ENCODE measurements around the gene TRAPPC6A. TPM values are rescaled to one million over a fixed set of nuclear protein-coding genes. Genes with fewer than 3 reads are reported as not detected.

Gene TRAPPC6A
- total RNA-seq, 1 donor from 2014 or later = 28.7 TPM

DNA sequence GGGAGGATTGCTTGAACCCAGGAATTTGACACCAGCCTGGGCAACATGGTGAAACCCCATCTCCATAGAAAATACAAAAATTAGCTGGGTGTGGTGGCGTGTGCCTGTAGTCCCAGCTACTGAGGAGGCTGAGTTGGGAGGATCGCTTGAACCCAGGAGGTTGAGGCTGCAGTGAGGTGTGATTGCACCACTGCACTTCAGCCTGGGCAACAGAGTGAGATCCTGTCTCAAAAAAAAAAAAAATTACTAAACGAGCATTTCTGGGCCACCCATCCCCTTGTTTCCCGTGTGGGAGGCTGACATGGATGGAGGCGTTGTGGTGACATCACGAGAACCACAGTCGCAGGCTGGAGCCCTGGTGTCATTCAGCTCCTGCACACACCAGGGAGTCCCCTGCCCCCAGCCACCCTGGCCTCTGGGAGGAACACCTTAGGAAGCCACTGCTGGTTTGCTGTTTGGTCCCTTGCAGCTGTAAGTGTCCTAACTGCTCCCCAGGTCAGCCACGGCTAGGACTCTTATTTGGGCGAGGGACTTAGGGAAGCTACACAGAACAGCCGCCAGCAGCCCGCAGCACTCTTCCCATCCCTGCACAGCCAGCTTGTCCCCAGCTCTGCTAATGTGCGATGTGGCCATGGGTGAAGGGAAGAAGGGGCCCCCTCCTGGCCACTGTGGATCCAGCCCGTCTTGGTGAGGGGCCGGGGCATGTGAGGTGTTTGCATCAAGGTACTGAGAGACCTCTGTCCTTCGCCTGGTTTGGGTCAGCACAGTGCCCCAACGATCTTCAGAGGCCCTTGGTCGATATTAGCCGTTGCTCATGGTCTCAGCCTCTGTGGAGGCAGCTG is 30.0 kb downstream of the TRAPPC6A start:
- Histone ChIP-seq H3K27ac (no peak overlapping the region), H3K27me3 (no peaks in the 10 kb centered on the region), H3K9me3 (no peaks in the 10 kb centered on the region), H3K36me3 (peaks cover 0 to 9% of the 10 kb centered on the region in 2 donors), H3K4me1 (peaks cover 18% of the 10 kb centered on the region), H3K4me3 (no peak overlapping the region)
- intact Hi-C loops (cut with DNase I) = no loop called here
- no peak for DNase-seq (ENCODE audit: extremely low spot score in 2 of 2)
- TF ChIP-seq POLR2AphosphoS5 (IDR thresholded peaks at IDR 0.05; ENCODE audit: insufficient read depth in 1 of 2, low read depth in 1 of 2) = no peak
- TF ChIP-seq, protein P1, sequence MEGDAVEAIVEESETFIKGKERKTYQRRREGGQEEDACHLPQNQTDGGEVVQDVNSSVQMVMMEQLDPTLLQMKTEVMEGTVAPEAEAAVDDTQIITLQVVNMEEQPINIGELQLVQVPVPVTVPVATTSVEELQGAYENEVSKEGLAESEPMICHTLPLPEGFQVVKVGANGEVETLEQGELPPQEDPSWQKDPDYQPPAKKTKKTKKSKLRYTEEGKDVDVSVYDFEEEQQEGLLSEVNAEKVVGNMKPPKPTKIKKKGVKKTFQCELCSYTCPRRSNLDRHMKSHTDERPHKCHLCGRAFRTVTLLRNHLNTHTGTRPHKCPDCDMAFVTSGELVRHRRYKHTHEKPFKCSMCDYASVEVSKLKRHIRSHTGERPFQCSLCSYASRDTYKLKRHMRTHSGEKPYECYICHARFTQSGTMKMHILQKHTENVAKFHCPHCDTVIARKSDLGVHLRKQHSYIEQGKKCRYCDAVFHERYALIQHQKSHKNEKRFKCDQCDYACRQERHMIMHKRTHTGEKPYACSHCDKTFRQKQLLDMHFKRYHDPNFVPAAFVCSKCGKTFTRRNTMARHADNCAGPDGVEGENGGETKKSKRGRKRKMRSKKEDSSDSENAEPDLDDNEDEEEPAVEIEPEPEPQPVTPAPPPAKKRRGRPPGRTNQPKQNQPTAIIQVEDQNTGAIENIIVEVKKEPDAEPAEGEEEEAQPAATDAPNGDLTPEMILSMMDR (IDR thresholded peaks at IDR 0.05) = no peak
- no peak for TF ChIP-seq POLR2A (IDR thresholded peaks at IDR 0.05)

DNA sequence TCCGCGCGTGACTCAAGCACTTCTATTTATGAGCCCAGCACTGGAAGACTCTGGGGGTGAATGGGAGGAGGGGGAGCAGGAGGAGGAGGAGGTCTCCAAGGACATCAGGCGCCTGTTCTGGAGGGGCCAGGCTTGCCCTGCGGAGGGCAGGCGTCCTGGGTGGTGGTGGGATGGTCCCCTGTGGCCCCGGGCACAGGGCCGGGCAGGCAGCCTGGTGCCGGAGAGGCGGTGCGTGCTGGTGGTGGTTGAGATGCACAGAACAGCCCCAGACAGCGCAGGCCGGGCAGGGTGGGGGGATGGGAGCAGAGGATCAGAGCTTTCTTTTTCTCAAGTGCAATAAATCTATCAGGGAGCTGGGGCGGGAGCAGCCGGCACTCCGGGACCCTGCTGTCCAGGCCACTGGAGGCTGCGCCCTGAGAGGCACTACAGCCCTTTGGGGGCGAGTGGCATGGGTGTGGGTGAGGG is 31.3 kb downstream of the TRAPPC6A start:
- H3K36me3 ChIP-seq = peaks cover 0 to 20% of the 10 kb centered on the region in 2 donors
- intact Hi-C loops (cut with DNase I) = no loop called here
- H3K4me1 ChIP-seq = peaks cover 6% of the 10 kb centered on the region
- H3K4me3 ChIP-seq = no peak overlapping the region
- no peak for DNase-seq (ENCODE audit: extremely low spot score in 2 of 2)
- no peaks in the 10 kb centered on the region for H3K9me3 ChIP-seq
- no peaks in the 10 kb centered on the region for H3K27me3 ChIP-seq
- H3K27ac ChIP-seq = no peak overlapping the region
- peak in 1 of 2 donors; percentile 2 for TF ChIP-seq POLR2AphosphoS5 (IDR thresholded peaks at IDR 0.05; ENCODE audit: insufficient read depth in 1 of 2, low read depth in 1 of 2)
- no peak for TF ChIP-seq POLR2A (IDR thresholded peaks at IDR 0.05)

DNA sequence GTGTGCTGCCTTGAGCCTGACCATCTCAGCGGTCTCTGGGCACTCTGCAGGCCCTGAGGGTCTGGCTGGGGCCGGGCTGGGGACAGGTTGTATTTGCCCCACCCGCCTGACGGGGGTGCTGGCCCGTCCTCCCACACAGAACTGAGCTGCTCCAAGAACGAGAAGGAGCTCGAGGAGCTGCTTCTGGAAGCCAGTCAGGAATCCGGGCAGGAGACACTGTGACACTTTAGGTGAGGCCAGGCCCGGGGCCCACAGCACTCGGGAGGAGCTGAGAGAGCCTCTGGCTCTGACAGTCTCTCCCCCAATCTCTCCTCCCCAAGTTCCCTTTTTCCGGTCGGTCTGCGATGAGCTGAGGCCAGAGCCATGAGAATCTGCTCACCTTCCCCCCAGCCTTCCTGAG is 31.8 kb downstream of the TRAPPC6A start:
- H3K27ac ChIP-seq = no peak overlapping the region
- intact Hi-C loops (cut with DNase I) = no loop called here
- H3K9me3 ChIP-seq = no peaks in the 10 kb centered on the region
- TF ChIP-seq POLR2A (IDR thresholded peaks at IDR 0.05) (no peak), POLR2AphosphoS5 (IDR thresholded peaks at IDR 0.05; ENCODE audit: insufficient read depth in 1 of 2, low read depth in 1 of 2) (no peak)
- TF ChIP-seq, protein P1 (IDR thresholded peaks at IDR 0.05) = no peak
- H3K36me3 ChIP-seq = peaks cover 0 to 20% of the 10 kb centered on the region in 2 donors
- H3K27me3 ChIP-seq = no peaks in the 10 kb centered on the region
- peaks cover under 1% of the 10 kb centered on the region for H3K4me1 ChIP-seq
- H3K4me3 ChIP-seq = no peak overlapping the region
- no peak for DNase-seq (ENCODE audit: extremely low spot score in 2 of 2)

DNA sequence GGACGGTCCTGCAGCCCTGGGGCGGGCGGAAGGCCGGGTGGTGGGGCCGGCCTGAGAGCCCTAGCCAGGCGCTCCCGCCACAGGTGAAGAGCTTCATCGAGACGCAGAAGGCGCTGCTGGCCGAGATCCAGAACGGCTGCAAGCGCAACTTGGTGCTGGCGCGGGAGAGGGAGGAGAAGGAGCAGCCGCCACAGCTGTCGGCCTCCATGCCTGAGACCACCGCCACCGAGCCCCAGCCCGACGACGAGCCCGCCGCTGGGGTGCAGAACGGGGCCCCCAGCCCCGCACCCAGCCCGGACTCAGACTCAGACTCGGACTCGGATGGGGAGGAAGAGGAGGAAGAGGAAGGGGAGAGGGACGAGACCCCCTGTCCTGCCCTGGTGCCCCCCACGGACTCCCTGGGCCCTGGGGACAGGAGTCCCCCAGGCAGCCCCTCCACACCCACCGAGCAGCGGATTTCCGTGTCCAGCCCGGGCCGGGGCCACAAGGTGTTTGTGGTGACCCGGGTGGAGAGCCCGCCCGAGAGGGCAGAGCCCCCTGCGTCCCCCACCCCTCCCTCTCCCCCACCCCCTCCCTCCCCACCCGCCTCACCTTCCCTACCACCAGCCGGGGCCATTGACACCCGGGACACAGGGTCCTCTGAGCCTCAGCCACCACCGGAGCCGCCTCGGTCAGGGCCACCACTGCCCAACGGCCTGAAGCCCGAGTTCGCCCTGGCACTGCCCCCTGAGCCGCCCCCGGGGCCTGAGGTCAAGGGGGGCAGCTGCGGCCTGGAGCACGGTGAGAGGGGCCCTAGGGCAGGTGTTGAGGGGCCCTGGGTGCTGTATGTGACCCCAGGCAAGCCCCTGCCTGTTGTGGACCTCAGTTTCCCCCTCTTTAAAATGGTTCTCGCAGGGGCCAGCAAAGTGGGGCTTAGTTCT is 32.5 kb downstream of the TRAPPC6A start:
- H3K27ac ChIP-seq = no peak overlapping the region
- TF ChIP-seq POLR2AphosphoS5 (IDR thresholded peaks at IDR 0.05; ENCODE audit: insufficient read depth in 1 of 2, low read depth in 1 of 2) (no peak), POLR2A (IDR thresholded peaks at IDR 0.05) (no peak)
- TF ChIP-seq, protein P1 (IDR thresholded peaks at IDR 0.05) = no peak
- DNase-seq (ENCODE audit: extremely low spot score in 2 of 2) = no peak
- H3K36me3 ChIP-seq = peaks cover 0 to 20% of the 10 kb centered on the region in 2 donors
- H3K4me1 ChIP-seq = no peaks in the 10 kb centered on the region
- no peaks in the 10 kb centered on the region for H3K27me3 ChIP-seq
- intact Hi-C loops (cut with DNase I) = no loop called here
- H3K4me3 ChIP-seq = no peak overlapping the region
- no peaks in the 10 kb centered on the region for H3K9me3 ChIP-seq

Data from vagina (tissue), 2 donors.